Transverse colon (tissue), 4 donors: ENCODE measurements around the gene MYO15B. TPM values are rescaled to one million over a fixed set of nuclear protein-coding genes. Genes with fewer than 3 reads are reported as not detected.

Experiments used
- DNase-seq: peaks from one replicate; pipeline ENCODE4 v3.0.0-alpha.2; 2019
- H3K27ac ChIP-seq, 4 donors: fragments of 200-600 bp; sonication (generic); 2 replicates each; pipeline ENCODE4 v1.5.1; 2016 to 2018; ENCODE audit warnings: inconsistent platforms in 4 of 4
- H3K27me3 ChIP-seq: fragments of 200-600 bp; sonication (generic); 2 replicates; pipeline ENCODE4 v1.5.1; 2017; ENCODE audit warnings: inconsistent platforms
- H3K36me3 ChIP-seq, 4 donors: fragments of 200-600 bp; sonication (generic); 2 replicates each; pipeline ENCODE4 v1.5.1; 2017 to 2019; ENCODE audit warnings: inconsistent platforms in 4 of 4
- H3K4me1 ChIP-seq, 4 donors: fragments of 200-600 bp; sonication (generic); 2 replicates each; pipeline ENCODE4 v1.5.1; 2017 to 2020; ENCODE audit warnings: inconsistent platforms in 4 of 4
- H3K4me3 ChIP-seq, 4 donors: fragments of 200-600 bp; sonication (generic); 1 replicate in 1 of 4; 2 replicates in 3 of 4; pipeline versions ENCODE4 v1.5.1 to v1.6.1; 2017 to 2019; ENCODE audit warnings: inconsistent platforms in 4 of 4
- H3K9me3 ChIP-seq, 2 donors: fragments of 200-600 bp; sonication (generic); 2 replicates each; pipeline ENCODE4 v1.5.1; 2017 to 2019; ENCODE audit warnings: inconsistent platforms in 2 of 2
- EP300 ChIP-seq: sonication (generic); formaldehyde crosslinking; IDR thresholded peaks from one replicate; pipeline ENCODE4 v1.6.1; 2017; ENCODE audit warnings: antibody characterized with exemption, low read depth
- POLR2A ChIP-seq: fragments of 450-650 bp; IDR thresholded peaks from one replicate; pipeline ENCODE4 v1.6.1; 2016; ENCODE audit warnings: antibody characterized with exemption, mild to moderate bottlenecking, moderate library complexity
- POLR2AphosphoS5 ChIP-seq, 3 donors: sonication (generic); formaldehyde crosslinking; IDR thresholded peaks; one replicate each; pipeline ENCODE4 v1.6.1; 2016; ENCODE audit warnings: antibody characterized with exemption in 3 of 3
- WGBS, 2 donors: methylation state at CpG; one replicate each; pipeline ENCODE4 v1.1.5; 2018; ENCODE audit warnings: low coverage in 1 of 2; 5-methylcytosine and 5-hydroxymethylcytosine counted together
- in situ Hi-C, 4 donors: fragments of 200-750 bp; cut with MboI; loops; one replicate each; pipeline versions ENCODE4 v1.15.0 to v1.15.1; 2017; ENCODE audit warnings: low sequenced_read_pairs in 3 of 4, low pct_ligation_motif_present in 1 of 4, low pct_unique_long_range_greater_than_20kb in 1 of 4
- intact Hi-C: fragments of 100-400 bp; cut with DNase I; formaldehyde crosslinking; loops from one replicate; pipeline ENCODE4 v1.15.1; 2023; ENCODE audit warnings: low total_unique reads
- total RNA-seq, 4 donors: library from RNA; depleted of rRNA; stranded (reverse); fragments of >200 nt; gene quantifications; one replicate each; pipeline ENCODE4 v1.1.0, GENCODE V29; 2016
- TF ChIP-seq, protein P1 (sequence below), 5 experiments: fragments of 200-600 bp in 3 of 5; fragments of 450-650 bp in 2 of 5; sonication (generic) in 3 of 5; IDR thresholded peaks; 1 replicate in 2 of 5; 2 replicates in 3 of 5; pipeline ENCODE4 v1.5.1; 2016 to 2017; ENCODE audit warnings: antibody characterized with exemption in 5 of 5, inconsistent platforms in 3 of 5, mild to moderate bottlenecking in 2 of 5, moderate library complexity in 1 of 5

MYO15B gene
- total RNA-seq, 4 donors from 2014 or later: 59.3 to 1,778 (median 829) TPM

DNA sequence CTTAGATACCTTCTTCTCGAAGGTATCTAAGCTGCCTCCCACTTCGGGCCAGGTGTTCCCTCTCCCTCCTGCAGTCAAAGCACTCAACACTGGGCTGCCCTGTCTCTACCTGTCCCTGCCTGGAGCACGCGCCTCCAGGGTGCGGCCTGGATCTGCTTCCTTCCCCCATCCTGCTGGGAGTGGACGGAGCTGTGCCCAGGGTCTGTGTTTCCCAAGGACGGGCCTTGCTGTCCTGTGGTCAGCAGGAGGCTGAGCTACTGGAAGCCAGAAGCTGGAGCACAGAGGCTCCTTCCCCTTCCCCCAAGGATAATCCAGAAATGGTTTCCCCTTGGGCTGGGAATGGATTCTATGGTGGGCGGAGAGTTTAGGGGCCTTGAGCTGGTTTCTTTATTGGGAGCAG lies 45.4 kb upstream of the MYO15B start:
- Histone ChIP-seq H3K4me1 (peaks cover 8 to 67% (median 42%) of the 10 kb centered on the region in 4 donors), H3K27ac (peak overlapping the region; percentile 82 to 91 (median 86)), H3K27me3 (no peaks in the 10 kb centered on the region), H3K4me3 (no peak overlapping the region), H3K9me3 (no peaks in the 10 kb centered on the region), H3K36me3 (no peaks in the 10 kb centered on the region)
- in situ Hi-C loops (no loop called here), intact Hi-C loops (no loop called here)
- TF ChIP-seq, protein P1, sequence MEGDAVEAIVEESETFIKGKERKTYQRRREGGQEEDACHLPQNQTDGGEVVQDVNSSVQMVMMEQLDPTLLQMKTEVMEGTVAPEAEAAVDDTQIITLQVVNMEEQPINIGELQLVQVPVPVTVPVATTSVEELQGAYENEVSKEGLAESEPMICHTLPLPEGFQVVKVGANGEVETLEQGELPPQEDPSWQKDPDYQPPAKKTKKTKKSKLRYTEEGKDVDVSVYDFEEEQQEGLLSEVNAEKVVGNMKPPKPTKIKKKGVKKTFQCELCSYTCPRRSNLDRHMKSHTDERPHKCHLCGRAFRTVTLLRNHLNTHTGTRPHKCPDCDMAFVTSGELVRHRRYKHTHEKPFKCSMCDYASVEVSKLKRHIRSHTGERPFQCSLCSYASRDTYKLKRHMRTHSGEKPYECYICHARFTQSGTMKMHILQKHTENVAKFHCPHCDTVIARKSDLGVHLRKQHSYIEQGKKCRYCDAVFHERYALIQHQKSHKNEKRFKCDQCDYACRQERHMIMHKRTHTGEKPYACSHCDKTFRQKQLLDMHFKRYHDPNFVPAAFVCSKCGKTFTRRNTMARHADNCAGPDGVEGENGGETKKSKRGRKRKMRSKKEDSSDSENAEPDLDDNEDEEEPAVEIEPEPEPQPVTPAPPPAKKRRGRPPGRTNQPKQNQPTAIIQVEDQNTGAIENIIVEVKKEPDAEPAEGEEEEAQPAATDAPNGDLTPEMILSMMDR (IDR thresholded peaks at IDR 0.05): no peak
- peak in 2 of 3 donors; percentile 29 to 36 for TF ChIP-seq POLR2AphosphoS5 (IDR thresholded peaks at IDR 0.05)
- peak; percentile 70 for DNase-seq
- 58% methylated on average over 8 of the region's 8 CpGs; no CpG with 5 or more reads in 1 of the 2 donors for WGBS, 2 donors

DNA sequence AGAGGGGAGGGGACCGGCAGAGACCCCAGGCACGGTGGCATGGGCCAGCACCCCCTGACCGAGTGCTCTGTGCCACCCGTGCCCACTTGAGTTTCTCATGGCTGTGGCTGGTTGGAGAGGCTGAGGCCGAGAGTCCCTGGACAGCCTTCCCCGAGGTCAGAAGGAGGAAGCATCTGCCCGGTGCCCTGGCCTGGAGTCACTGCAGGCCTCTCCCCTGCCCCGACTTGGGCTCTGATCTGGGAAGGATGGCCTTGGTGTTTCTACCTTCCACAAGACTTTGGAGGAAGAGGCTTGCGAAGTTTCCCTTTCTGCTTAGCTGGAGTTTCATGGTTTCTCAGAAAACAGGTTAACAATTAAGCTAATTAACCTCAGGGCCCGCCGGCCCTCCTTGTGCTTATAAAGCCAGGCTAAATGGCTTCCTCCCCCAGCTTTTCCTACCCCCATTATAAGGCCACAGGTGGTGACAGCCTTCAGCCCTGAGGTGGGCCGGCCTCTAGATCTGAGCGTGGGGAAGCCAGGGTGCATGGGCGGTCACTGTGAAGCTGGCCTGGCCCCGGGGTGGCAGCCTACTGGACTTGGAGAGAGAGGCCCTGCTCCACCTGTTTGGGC lies 44.8 kb upstream of the MYO15B start:
- H3K27ac ChIP-seq: peak overlapping the region; percentile 82 to 91 (median 86)
- no peak overlapping the region for H3K4me3 ChIP-seq
- WGBS, 2 donors: 65 to 80% methylated on average over 1 to 15 of the region's 15 CpGs
- DNase-seq: peak; percentile 42
- TF ChIP-seq POLR2A (no peak), POLR2AphosphoS5 (IDR thresholded peaks at IDR 0.05) (no peak), EP300 (no peak)
- TF ChIP-seq, protein P1 (IDR thresholded peaks at IDR 0.05): no peak
- no peaks in the 10 kb centered on the region for H3K36me3 ChIP-seq
- H3K9me3 ChIP-seq: no peaks in the 10 kb centered on the region
- intact Hi-C loops (no loop called here), in situ Hi-C loops (no loop called here)
- H3K27me3 ChIP-seq: no peaks in the 10 kb centered on the region
- H3K4me1 ChIP-seq: peaks cover 8 to 67% (median 43%) of the 10 kb centered on the region in 4 donors

DNA sequence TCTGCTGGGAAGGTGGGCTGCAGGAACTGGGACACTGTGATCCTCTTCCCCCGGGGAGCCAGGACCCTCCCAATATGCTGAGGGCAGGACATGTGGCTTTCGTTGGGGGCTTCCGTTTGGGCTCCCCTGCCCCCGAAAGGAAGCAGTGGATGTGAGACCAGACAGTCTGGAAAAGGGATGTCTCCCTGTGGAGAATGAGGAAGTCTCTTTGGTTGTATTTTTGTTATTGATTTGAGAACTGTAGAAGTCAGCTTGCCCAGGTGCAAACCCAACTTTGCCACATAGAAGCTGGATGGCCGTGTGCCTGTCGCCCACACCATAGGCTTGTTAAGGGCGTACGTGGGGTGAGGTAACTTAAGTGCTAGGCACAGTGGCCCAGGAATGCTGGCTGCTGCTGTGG lies 43.4 kb upstream of the MYO15B start:
- 70% methylated on average over 8 of the region's 8 CpGs; no CpG with 5 or more reads in 1 of the 2 donors for WGBS, 2 donors

DNA sequence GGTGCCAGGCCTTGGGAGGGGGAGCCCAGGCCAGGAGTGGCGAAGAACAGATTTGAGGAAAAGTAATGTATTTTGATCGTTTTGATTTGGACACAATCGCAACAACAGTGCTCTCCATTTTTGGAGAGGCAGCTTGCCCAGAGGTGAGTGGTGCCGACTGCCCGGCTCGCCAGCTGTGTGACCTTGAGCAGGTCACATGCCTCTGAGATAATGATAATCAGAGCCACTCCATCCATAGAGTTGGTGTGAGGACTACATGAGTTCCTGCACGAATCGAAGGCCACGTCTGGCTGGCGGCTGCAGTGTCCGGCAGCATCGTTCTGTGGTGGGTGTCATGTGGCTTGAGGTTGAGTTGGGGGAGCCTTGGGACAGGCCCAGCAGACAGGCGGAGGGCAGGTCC lies 41.4 kb upstream of the MYO15B start:
- TF ChIP-seq POLR2AphosphoS5 (IDR thresholded peaks at IDR 0.05): no peak
- TF ChIP-seq EP300: no peak
- no peak for TF ChIP-seq POLR2A
- TF ChIP-seq, protein P1 (IDR thresholded peaks at IDR 0.05): no peak
- in situ Hi-C loops (no loop called here), intact Hi-C loops (no loop called here)
- WGBS, 2 donors: 92% methylated on average over 13 of the region's 13 CpGs; no CpG with 5 or more reads in 1 of the 2 donors
- DNase-seq: no peak
- no peaks in the 10 kb centered on the region for H3K36me3 ChIP-seq
- no peaks in the 10 kb centered on the region for H3K9me3 ChIP-seq
- H3K27ac ChIP-seq: peak overlapping the region in 2 of 4 donors; percentile 15 to 31
- peaks cover 5 to 61% (median 40%) of the 10 kb centered on the region in 4 donors for H3K4me1 ChIP-seq
- no peak overlapping the region for H3K4me3 ChIP-seq
- H3K27me3 ChIP-seq: no peaks in the 10 kb centered on the region

More for the DNA sequence above, 43.4 kb upstream of the MYO15B start:
- peaks cover 8 to 65% (median 43%) of the 10 kb centered on the region in 4 donors for H3K4me1 ChIP-seq
- no peak for DNase-seq
- no peaks in the 10 kb centered on the region for H3K36me3 ChIP-seq
- H3K4me3 ChIP-seq: no peak overlapping the region
- intact Hi-C loops: no loop called here
- H3K27ac ChIP-seq: peak overlapping the region; percentile 82 to 91 (median 86)
- in situ Hi-C loops: no loop called here
- TF ChIP-seq EP300: no peak
- TF ChIP-seq POLR2A: no peak
- TF ChIP-seq, protein P1 (IDR thresholded peaks at IDR 0.05): no peak
- TF ChIP-seq POLR2AphosphoS5 (IDR thresholded peaks at IDR 0.05): no peak
- H3K9me3 ChIP-seq: no peaks in the 10 kb centered on the region
- H3K27me3 ChIP-seq: no peaks in the 10 kb centered on the region
